Stimulated activated naive CD8-positive, alpha-beta T cell treated with anti-CD3 and anti-CD28 coated beads, Interleukin-15, Interleukin-2, amounts not matched to agents 100 ng/mL and 50 ng/mL, for 24 hours (primary cell): Measurements from ENCODE around the gene CDCP2.
"Not testable (repeated sequence)": the region's sequence is repeated elsewhere in the genome, so short reads cannot be mapped to it uniquely, and the experiment has no call there.

ENCODE experiments used
- H3K27ac Mint-ChIP-seq: one replicate; pipeline ENCODE4 v1.8.0; 2021; ENCODE audit warnings: mild to moderate bottlenecking, mixed read lengths
- H3K27me3 Mint-ChIP-seq: one replicate; pipeline ENCODE4 v1.8.0; 2021; ENCODE audit warnings: mixed read lengths
- H3K36me3 Mint-ChIP-seq: one replicate; pipeline ENCODE4 v1.8.0; 2021; ENCODE audit warnings: low read depth, mixed read lengths
- H3K4me1 Mint-ChIP-seq: one replicate; pipeline ENCODE4 v1.8.0; 2021; ENCODE audit warnings: low read depth, mixed read lengths
- H3K4me3 Mint-ChIP-seq: one replicate; pipeline ENCODE4 v1.8.0; 2021; ENCODE audit warnings: mild to moderate bottlenecking, mixed read lengths
- H3K9me3 Mint-ChIP-seq: one replicate; pipeline ENCODE4 v1.8.0; 2021; ENCODE audit warnings: mixed read lengths

The CDCP2 gene

GRCh38 chr1:54105080-54105479 is 47.7 kb downstream of the CDCP2 start:
- Mint-ChIP-seq H3K27me3 (no peaks in the 10 kb centered on the region), H3K9me3 (no peaks in the 10 kb centered on the region), H3K4me3 (no peak overlapping the region), H3K4me1 (no peaks in the 10 kb centered on the region), H3K36me3 (peaks cover 25% of the 10 kb centered on the region), H3K27ac (no peak overlapping the region)

- not testable (repeated sequence) for H3K9me3 Mint-ChIP-seq, H3K27me3 Mint-ChIP-seq, H3K4me1 Mint-ChIP-seq, H3K27ac Mint-ChIP-seq, H3K4me3 Mint-ChIP-seq
- peaks cover 25% of the 10 kb centered on the region for H3K36me3 Mint-ChIP-seq
Measured at GRCh38 chr1:54104613-54105012, 48.2 kb downstream of the CDCP2 start.

GRCh38 chr1:54103414-54103813 is 49.4 kb downstream of the CDCP2 start:
- peaks cover 32% of the 10 kb centered on the region for H3K36me3 Mint-ChIP-seq
- no peaks in the 10 kb centered on the region for H3K9me3 Mint-ChIP-seq
- no peak overlapping the region for H3K4me3 Mint-ChIP-seq
- H3K27me3 Mint-ChIP-seq = no peaks in the 10 kb centered on the region
- H3K4me1 Mint-ChIP-seq = no peaks in the 10 kb centered on the region
- no peak overlapping the region for H3K27ac Mint-ChIP-seq

- peaks cover 47% of the 10 kb centered on the region for H3K36me3 Mint-ChIP-seq
- no peak overlapping the region for H3K4me3 Mint-ChIP-seq
- H3K4me1 Mint-ChIP-seq = no peaks in the 10 kb centered on the region
Measured at GRCh38 chr1:54100500-54100899, 52.3 kb downstream of the CDCP2 start.

GRCh38 chr1:54099061-54099610 is 53.7 kb downstream of the CDCP2 start:
- Mint-ChIP-seq H3K36me3 (peaks cover 57% of the 10 kb centered on the region), H3K4me3 (no peak overlapping the region), H3K9me3 (no peaks in the 10 kb centered on the region), H3K4me1 (no peaks in the 10 kb centered on the region), H3K27me3 (no peaks in the 10 kb centered on the region), H3K27ac (no peak overlapping the region)

More at GRCh38 chr1:54100500-54100899, 52.3 kb downstream of the CDCP2 start:
- Mint-ChIP-seq H3K27me3 (no peaks in the 10 kb centered on the region), H3K9me3 (no peaks in the 10 kb centered on the region), H3K27ac (no peak overlapping the region)

- Mint-ChIP-seq H3K36me3 (peaks cover 55% of the 10 kb centered on the region), H3K27ac (no peak overlapping the region), H3K4me3 (no peak overlapping the region), H3K27me3 (no peaks in the 10 kb centered on the region), H3K4me1 (no peaks in the 10 kb centered on the region), H3K9me3 (no peaks in the 10 kb centered on the region)
Measured at GRCh38 chr1:54096877-54097240, 55.9 kb downstream of the CDCP2 start.

- no peaks in the 10 kb centered on the region for H3K9me3 Mint-ChIP-seq
- H3K4me3 Mint-ChIP-seq = no peak overlapping the region
- no peaks in the 10 kb centered on the region for H3K4me1 Mint-ChIP-seq
- no peaks in the 10 kb centered on the region for H3K27me3 Mint-ChIP-seq
- H3K27ac Mint-ChIP-seq = no peak overlapping the region
- H3K36me3 Mint-ChIP-seq = peaks cover 49% of the 10 kb centered on the region
Measured at GRCh38 chr1:54096227-54096876, 56.4 kb downstream of the CDCP2 start.

- H3K36me3 Mint-ChIP-seq = peaks cover 45% of the 10 kb centered on the region
Measured at GRCh38 chr1:54095546-54096226, 57.1 kb downstream of the CDCP2 start.

GRCh38 chr1:54094730-54095105 is 58.1 kb downstream of the CDCP2 start:
- not testable (repeated sequence) for H3K4me3 Mint-ChIP-seq, H3K27me3 Mint-ChIP-seq, H3K4me1 Mint-ChIP-seq, H3K27ac Mint-ChIP-seq, H3K9me3 Mint-ChIP-seq
- peaks cover 40% of the 10 kb centered on the region for H3K36me3 Mint-ChIP-seq

More at GRCh38 chr1:54095546-54096226, 57.1 kb downstream of the CDCP2 start:
- no peak overlapping the region for H3K4me3 Mint-ChIP-seq
- no peak overlapping the region for H3K27ac Mint-ChIP-seq
- H3K9me3 Mint-ChIP-seq = no peaks in the 10 kb centered on the region
- H3K27me3 Mint-ChIP-seq = no peaks in the 10 kb centered on the region
- no peaks in the 10 kb centered on the region for H3K4me1 Mint-ChIP-seq

GRCh38 chr1:54094001-54094729 is 58.6 kb downstream of the CDCP2 start:
- H3K36me3 Mint-ChIP-seq = peaks cover 42% of the 10 kb centered on the region
- no peak overlapping the region for H3K4me3 Mint-ChIP-seq
- H3K9me3 Mint-ChIP-seq = no peaks in the 10 kb centered on the region
- no peaks in the 10 kb centered on the region for H3K4me1 Mint-ChIP-seq
- no peaks in the 10 kb centered on the region for H3K27me3 Mint-ChIP-seq
- H3K27ac Mint-ChIP-seq = no peak overlapping the region

- Mint-ChIP-seq H3K4me3 (no peak overlapping the region), H3K4me1 (no peaks in the 10 kb centered on the region), H3K36me3 (peaks cover 28% of the 10 kb centered on the region), H3K27ac (no peak overlapping the region), H3K27me3 (no peaks in the 10 kb centered on the region), H3K9me3 (no peaks in the 10 kb centered on the region)
Measured at GRCh38 chr1:54091666-54092065, 61.1 kb downstream of the CDCP2 start.

GRCh38 chr1:54088385-54088784 is 64.4 kb downstream of the CDCP2 start:
- Mint-ChIP-seq H3K36me3 (peaks cover 4% of the 10 kb centered on the region), H3K27me3 (no peaks in the 10 kb centered on the region), H3K4me3 (no peak overlapping the region), H3K9me3 (no peaks in the 10 kb centered on the region), H3K4me1 (no peaks in the 10 kb centered on the region), H3K27ac (no peak overlapping the region)

- Mint-ChIP-seq H3K9me3 (no peaks in the 10 kb centered on the region), H3K4me1 (no peaks in the 10 kb centered on the region), H3K4me3 (no peak overlapping the region), H3K27ac (no peak overlapping the region), H3K27me3 (no peaks in the 10 kb centered on the region), H3K36me3 (peaks cover 3% of the 10 kb centered on the region)
Measured at GRCh38 chr1:54086754-54087153, 66.0 kb downstream of the CDCP2 start.

GRCh38 chr1:54084794-54085193 is 68.0 kb downstream of the CDCP2 start:
- H3K9me3 Mint-ChIP-seq = no peaks in the 10 kb centered on the region
- no peak overlapping the region for H3K27ac Mint-ChIP-seq
- peaks cover 3% of the 10 kb centered on the region for H3K4me1 Mint-ChIP-seq
- no peaks in the 10 kb centered on the region for H3K27me3 Mint-ChIP-seq
- H3K4me3 Mint-ChIP-seq = no peak overlapping the region
- H3K36me3 Mint-ChIP-seq = peaks cover 3% of the 10 kb centered on the region
